ENCODE results near the gene DNAJC7.
A peak's percentile ranks its signal among the peaks of the same experiment; 100 is the strongest.

Gene DNAJC7

GRCh38 chr17:41972571-41973407 lies 44.5 kb downstream of the DNAJC7 start:
- peak overlapping the region; percentile 86 for H3K27ac ChIP-seq
- TF ChIP-seq, protein P1, sequence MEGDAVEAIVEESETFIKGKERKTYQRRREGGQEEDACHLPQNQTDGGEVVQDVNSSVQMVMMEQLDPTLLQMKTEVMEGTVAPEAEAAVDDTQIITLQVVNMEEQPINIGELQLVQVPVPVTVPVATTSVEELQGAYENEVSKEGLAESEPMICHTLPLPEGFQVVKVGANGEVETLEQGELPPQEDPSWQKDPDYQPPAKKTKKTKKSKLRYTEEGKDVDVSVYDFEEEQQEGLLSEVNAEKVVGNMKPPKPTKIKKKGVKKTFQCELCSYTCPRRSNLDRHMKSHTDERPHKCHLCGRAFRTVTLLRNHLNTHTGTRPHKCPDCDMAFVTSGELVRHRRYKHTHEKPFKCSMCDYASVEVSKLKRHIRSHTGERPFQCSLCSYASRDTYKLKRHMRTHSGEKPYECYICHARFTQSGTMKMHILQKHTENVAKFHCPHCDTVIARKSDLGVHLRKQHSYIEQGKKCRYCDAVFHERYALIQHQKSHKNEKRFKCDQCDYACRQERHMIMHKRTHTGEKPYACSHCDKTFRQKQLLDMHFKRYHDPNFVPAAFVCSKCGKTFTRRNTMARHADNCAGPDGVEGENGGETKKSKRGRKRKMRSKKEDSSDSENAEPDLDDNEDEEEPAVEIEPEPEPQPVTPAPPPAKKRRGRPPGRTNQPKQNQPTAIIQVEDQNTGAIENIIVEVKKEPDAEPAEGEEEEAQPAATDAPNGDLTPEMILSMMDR (conservative IDR thresholded peaks at IDR 0.05): no peak

- peak overlapping the region; percentile 86 for H3K27ac ChIP-seq
- TF ChIP-seq, protein P1 (conservative IDR thresholded peaks at IDR 0.05): no peak
Observed at GRCh38 chr17:41971721-41972523, 45.3 kb downstream of the DNAJC7 start.

- H3K27ac ChIP-seq: peak overlapping the region; percentile 86; the same call in 1 of the 2 replicates
- TF ChIP-seq, protein P1 (conservative IDR thresholded peaks at IDR 0.05): no peak
Observed at GRCh38 chr17:41970901-41971331, 46.3 kb downstream of the DNAJC7 start.

DNA sequence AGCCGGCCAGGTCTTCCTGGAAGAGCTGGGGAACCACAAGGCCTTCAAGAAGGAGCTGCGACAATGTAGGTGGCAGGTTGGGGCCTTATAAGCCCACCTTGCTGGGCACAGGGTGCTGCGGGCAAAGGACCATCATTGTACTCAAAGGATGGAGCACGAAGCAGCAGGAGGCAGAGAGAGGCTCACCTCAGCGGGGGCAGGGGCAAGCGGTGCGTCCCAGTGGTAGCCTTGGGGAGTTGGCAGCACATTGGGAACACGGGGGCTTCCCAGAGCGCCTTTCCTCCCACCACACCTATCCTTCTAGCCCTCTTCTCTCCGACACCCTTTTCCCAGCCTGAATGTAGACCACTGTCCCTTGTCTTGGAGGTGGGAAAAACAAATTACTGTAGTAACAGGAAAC lies 48.6 kb downstream of the DNAJC7 start:
- TF ChIP-seq, protein P1 (conservative IDR thresholded peaks at IDR 0.05): no peak
- H3K27ac ChIP-seq: peak overlapping the region; percentile 87

- TF ChIP-seq, protein P1 (conservative IDR thresholded peaks at IDR 0.05): no peak
- H3K27ac ChIP-seq: peak overlapping the region; percentile 87
Observed at GRCh38 chr17:41967921-41968578, 49.2 kb downstream of the DNAJC7 start.

DNA sequence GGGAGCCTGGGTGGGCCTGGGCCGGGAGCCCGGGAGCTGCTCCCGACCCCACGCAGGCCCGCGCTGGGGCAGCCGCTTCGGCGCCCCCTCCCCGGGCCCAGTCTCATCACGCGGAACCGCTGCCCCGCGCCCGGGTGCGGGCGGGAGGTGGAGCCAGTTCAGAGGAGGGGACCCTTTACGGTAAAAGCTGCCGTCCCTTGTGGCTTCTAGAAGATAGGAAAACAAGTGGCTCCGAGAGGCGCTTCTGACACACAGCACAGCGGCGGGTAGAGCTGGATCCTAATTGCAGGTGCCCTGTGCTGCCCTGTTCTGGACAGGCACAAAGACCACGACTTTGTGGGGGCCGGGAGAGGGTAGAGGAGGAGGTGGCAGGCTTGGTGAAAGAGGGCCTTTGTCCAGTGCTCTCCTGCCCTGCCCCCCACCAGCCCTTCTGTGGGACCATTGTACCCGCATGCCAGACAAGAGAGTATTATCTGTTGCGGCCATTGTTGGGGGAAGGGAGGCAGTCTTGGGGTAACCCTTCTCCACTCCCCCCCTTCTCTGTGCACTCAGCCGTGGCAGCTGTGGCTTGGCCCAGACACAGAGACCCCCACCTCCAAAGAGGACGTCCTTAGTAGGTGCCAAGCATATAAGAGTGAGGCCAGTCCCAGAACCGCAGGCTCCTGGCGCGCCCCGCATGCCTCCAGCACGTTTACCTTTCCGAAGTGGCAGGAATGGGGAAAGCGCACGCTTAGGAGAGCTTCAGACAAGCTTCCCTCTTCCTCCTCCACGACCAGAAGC lies 49.9 kb downstream of the DNAJC7 start:
- TF ChIP-seq, protein P1 (conservative IDR thresholded peaks at IDR 0.05): no peak
- peak overlapping the region; percentile 87 for H3K27ac ChIP-seq
